ENCODE data around the gene AKR1A1.

Gene AKR1A1

DNA sequence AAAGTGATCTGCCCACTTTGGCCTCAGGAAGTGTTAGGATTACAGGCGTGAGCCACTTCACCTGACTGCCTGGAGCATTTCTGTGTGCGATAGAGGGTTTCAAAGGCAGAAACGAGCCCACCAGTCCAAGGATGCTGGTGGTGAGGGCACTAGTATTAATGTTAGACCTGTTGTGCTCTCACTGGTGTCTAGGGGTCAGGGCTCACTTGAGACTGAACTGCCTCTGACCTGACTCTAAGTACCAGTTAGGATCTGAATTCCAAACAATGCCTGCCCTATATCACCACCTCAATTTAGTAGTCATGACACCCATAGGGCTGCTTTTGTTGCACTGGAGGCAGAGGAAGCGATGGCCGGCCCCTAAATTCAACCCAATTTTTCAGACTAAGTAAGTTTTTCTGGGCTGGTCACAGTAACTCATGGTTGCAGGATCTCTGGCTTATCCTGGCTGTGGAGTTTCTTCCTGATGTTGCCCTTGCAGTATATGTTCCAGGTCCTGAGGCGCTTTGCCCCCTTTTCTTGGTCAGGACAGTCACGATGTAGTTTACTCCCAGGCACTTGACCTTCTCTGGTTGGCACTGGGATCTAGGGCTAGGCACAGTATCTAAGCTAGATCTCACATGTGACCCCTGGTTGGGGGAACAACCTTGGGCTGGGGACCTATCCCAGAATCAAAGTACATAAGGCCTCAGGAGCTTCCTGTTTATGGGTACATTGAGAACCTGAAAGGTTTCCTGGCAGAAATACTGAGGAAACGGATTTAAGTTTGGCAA is 68.7 kb downstream of the AKR1A1 start:
- ATAC-seq = no peak

More for the DNA sequence above, 68.7 kb downstream of the AKR1A1 start:
- DNase-seq = no peak

All from stimulated activated naive CD8-positive, alpha-beta T cell treated with anti-CD3 and anti-CD28 coated beads, Interleukin-15, Interleukin-2, amounts not matched to agents 100 U/mL and 50 U/mL, for 24 hours (primary cell).